ENCODE measurements around the gene EGFL8. TPM values are rescaled to one million over a fixed set of nuclear protein-coding genes. Genes with fewer than 3 reads are reported as not detected.

The EGFL8 gene
- total and polyA plus RNA-seq, 9 of the 15 experiments (the other 6 are each of a cell fraction or from before 2014, with no cell fraction given), result 2.2 to 47.4 (median 14.2) TPM

GRCh38 chr6:32190054-32190851 lies 25.9 kb downstream of the EGFL8 start, which contains the start of gene PBX2 (continued):
- peak; percentile 61 for TF ChIP-seq ZBTB40 (IDR thresholded peaks at IDR 0.05)
- no peak for TF ChIP-seq ZBTB40 (CRISPR knock-in tag; IDR thresholded peaks at IDR 0.05)
- no peak for TF ChIP-seq SP2 (IDR thresholded peaks at IDR 0.05; ENCODE audit: extremely low read depth, low read depth, low read length, poor library complexity, severe bottlenecking)
- no peak for TF ChIP-seq STAT6 (CRISPR knock-in tag; IDR thresholded peaks at IDR 0.05)
- no peak for TF ChIP-seq ZNF347 (CRISPR knock-in tag; IDR thresholded peaks at IDR 0.05; ENCODE audit: low read depth)
- no peak for TF ChIP-seq PATZ1 (CRISPR knock-in tag; IDR thresholded peaks at IDR 0.05; ENCODE audit: borderline replicate concordance)
- no peak for TF ChIP-seq RBM34 (IDR thresholded peaks at IDR 0.05; ENCODE audit: borderline replicate concordance, insufficient read depth, low read length)
- TF ChIP-seq KDM1A (IDR thresholded peaks at IDR 0.05), result peak in 1 of 2 experiments; percentile 56; a peak in 1 of 4 replicates
- TF ChIP-seq TFAP4 (CRISPR knock-in tag; IDR thresholded peaks at IDR 0.05; ENCODE audit: borderline replicate concordance), result peak; percentile 39; the same call in 1 of the 2 replicates
- peak; percentile 87 to 95 for TF ChIP-seq MAZ (CRISPR knock-in tag; conservative IDR thresholded peaks at IDR 0.05 in 1 of 2, IDR thresholded peaks at IDR 0.05 in 1 of 2)

Measured in K562 (cell line).